IPS-18a (cell line): Measurements from ENCODE around the gene KIF5A.
"Not testable (repeated sequence)": the region's sequence is repeated elsewhere in the genome, so short reads cannot be mapped to it uniquely, and the experiment has no call there.

Experiments used
- H3K27ac ChIP-seq: one replicate; pipeline ENCODE4 v1.5.1; 2013; ENCODE audit warnings: low read length
- H3K27me3 ChIP-seq: one replicate; pipeline ENCODE4 v1.6.1; 2013; ENCODE audit warnings: mild to moderate bottlenecking, low read length; ENCODE audit not compliant: control insufficient read depth, insufficient read depth
- H3K36me3 ChIP-seq: one replicate; pipeline ENCODE4 v1.6.1; 2013; ENCODE audit warnings: low read depth, low read length; ENCODE audit not compliant: control insufficient read depth
- H3K4me1 ChIP-seq: one replicate; pipeline ENCODE4 v1.6.1; 2013; ENCODE audit warnings: low read depth, low read length; ENCODE audit not compliant: control insufficient read depth
- H3K4me3 ChIP-seq: one replicate; pipeline ENCODE4 v1.5.1; 2013; ENCODE audit warnings: low read length
- H3K9ac ChIP-seq: one replicate; pipeline ENCODE4 v1.6.1; 2013; ENCODE audit warnings: mild to moderate bottlenecking, low read length, moderate library complexity
- H3K9me3 ChIP-seq: one replicate; pipeline ENCODE4 v1.6.1; 2013; ENCODE audit warnings: low read depth, low read length; ENCODE audit not compliant: control insufficient read depth

The KIF5A gene

GRCh38 chr12:57582440-57582839 is 32.6 kb downstream of the KIF5A start:
- Histone ChIP-seq H3K4me3 (no peak overlapping the region), H3K27ac (no peak overlapping the region), H3K27me3 (no peaks in the 10 kb centered on the region), H3K9me3 (no peaks in the 10 kb centered on the region), H3K9ac (no peak overlapping the region), H3K4me1 (no peaks in the 10 kb centered on the region), H3K36me3 (peaks cover 29% of the 10 kb centered on the region)

- Histone ChIP-seq H3K36me3 (peaks cover 21% of the 10 kb centered on the region), H3K27ac (no peak overlapping the region), H3K4me3 (no peak overlapping the region), H3K9me3 (no peaks in the 10 kb centered on the region), H3K27me3 (no peaks in the 10 kb centered on the region), H3K4me1 (no peaks in the 10 kb centered on the region), H3K9ac (no peak overlapping the region)
Observed at GRCh38 chr12:57583008-57583831, 33.4 kb downstream of the KIF5A start.

- Histone ChIP-seq H3K4me1 (no peaks in the 10 kb centered on the region), H3K9ac (no peak overlapping the region), H3K9me3 (no peaks in the 10 kb centered on the region), H3K36me3 (peaks cover 16% of the 10 kb centered on the region), H3K4me3 (no peak overlapping the region), H3K27ac (no peak overlapping the region), H3K27me3 (no peaks in the 10 kb centered on the region)
Observed at GRCh38 chr12:57584050-57584449, 34.2 kb downstream of the KIF5A start.

GRCh38 chr12:57584690-57585089 is 34.8 kb downstream of the KIF5A start:
- Histone ChIP-seq H3K4me1 (no peaks in the 10 kb centered on the region), H3K4me3 (no peak overlapping the region), H3K9ac (no peak overlapping the region), H3K27me3 (no peaks in the 10 kb centered on the region), H3K36me3 (peaks cover 14% of the 10 kb centered on the region), H3K27ac (no peak overlapping the region), H3K9me3 (no peaks in the 10 kb centered on the region)

- Histone ChIP-seq H3K4me1 (no peaks in the 10 kb centered on the region), H3K9ac (no peak overlapping the region), H3K36me3 (peaks cover 11% of the 10 kb centered on the region), H3K27me3 (no peaks in the 10 kb centered on the region), H3K27ac (no peak overlapping the region), H3K4me3 (no peak overlapping the region), H3K9me3 (no peaks in the 10 kb centered on the region)
Observed at GRCh38 chr12:57585156-57585555, 35.3 kb downstream of the KIF5A start.

- no peaks in the 10 kb centered on the region for H3K9me3 ChIP-seq
- no peak overlapping the region for H3K9ac ChIP-seq
- no peaks in the 10 kb centered on the region for H3K27me3 ChIP-seq
- H3K4me3 ChIP-seq, result no peak overlapping the region
- no peaks in the 10 kb centered on the region for H3K4me1 ChIP-seq
- H3K36me3 ChIP-seq, result peaks cover 9% of the 10 kb centered on the region
- H3K27ac ChIP-seq, result no peak overlapping the region
Observed at GRCh38 chr12:57586128-57586527, 36.3 kb downstream of the KIF5A start.

GRCh38 chr12:57586832-57587429 is 37.1 kb downstream of the KIF5A start:
- peaks cover under 1% of the 10 kb centered on the region for H3K36me3 ChIP-seq
- H3K4me1 ChIP-seq, result peaks cover 3% of the 10 kb centered on the region
- H3K9me3 ChIP-seq, result no peaks in the 10 kb centered on the region
- H3K27me3 ChIP-seq, result peaks cover 2% of the 10 kb centered on the region
- no peak overlapping the region for H3K27ac ChIP-seq
- H3K9ac ChIP-seq, result no peak overlapping the region
- H3K4me3 ChIP-seq, result no peak overlapping the region

GRCh38 chr12:57588951-57589610 is 39.2 kb downstream of the KIF5A start:
- H3K27ac ChIP-seq, H3K9me3 ChIP-seq, H3K36me3 ChIP-seq, H3K9ac ChIP-seq, H3K4me3 ChIP-seq, H3K4me1 ChIP-seq, H3K27me3 ChIP-seq: not testable (repeated sequence)

GRCh38 chr12:57590479-57590863 is 40.6 kb downstream of the KIF5A start:
- peak overlapping the region; percentile 96 for H3K4me3 ChIP-seq
- H3K4me1 ChIP-seq, result peaks cover 5% of the 10 kb centered on the region
- H3K9ac ChIP-seq, result peak overlapping the region; percentile 37
- peaks cover 6% of the 10 kb centered on the region for H3K27me3 ChIP-seq
- H3K9me3 ChIP-seq, result no peaks in the 10 kb centered on the region
- peaks cover 3% of the 10 kb centered on the region for H3K36me3 ChIP-seq
- H3K27ac ChIP-seq, result peak overlapping the region; percentile 21

- H3K9me3 ChIP-seq, result no peaks in the 10 kb centered on the region
- peaks cover 5% of the 10 kb centered on the region for H3K4me1 ChIP-seq
- H3K4me3 ChIP-seq, result peak within 1 kb of the TSS; percentile 96
- peak within 1 kb of the TSS; percentile 73 for H3K9ac ChIP-seq
- H3K27ac ChIP-seq, result peak within 1 kb of the TSS; percentile 21
- peaks cover 6% of the 10 kb centered on the region for H3K27me3 ChIP-seq
- H3K36me3 ChIP-seq, result peaks cover 3% of the 10 kb centered on the region
Observed at GRCh38 chr12:57590864-57591781, 41.3 kb downstream of the KIF5A start, which contains the start of gene PIP4K2C. TSS of gene PIP4K2C (plus strand) at chr12:57591192. CDS start at chr12:57591290, 98 bp downstream.

GRCh38 chr12:57591782-57592325 is 42.0 kb downstream of the KIF5A start:
- Histone ChIP-seq H3K27ac (no peak overlapping the region), H3K27me3 (peaks cover 6% of the 10 kb centered on the region)

More at GRCh38 chr12:57591782-57592325, 42.0 kb downstream of the KIF5A start:
- Histone ChIP-seq H3K9me3 (no peaks in the 10 kb centered on the region), H3K4me1 (peaks cover 5% of the 10 kb centered on the region), H3K9ac (peak overlapping the region; percentile 73), H3K4me3 (peak overlapping the region; percentile 96), H3K36me3 (peaks cover 3% of the 10 kb centered on the region)
